H9 (cell line): ENCODE measurements around the gene COL9A2. TPM values are rescaled to one million over a fixed set of nuclear protein-coding genes. Genes with fewer than 3 reads are reported as not detected.
A peak's percentile ranks its signal among the peaks of the same experiment; 100 is the strongest.

Source experiments
- DNase-seq: peaks from one replicate; pipeline ENCODE4 v3.0.0-alpha.2; 2017
- H2AFZ ChIP-seq: one replicate; pipeline ENCODE4 v1.6.1; 2013; ENCODE audit warnings: mild to moderate bottlenecking, low read length, control low read depth, moderate library complexity
- H2AK5ac ChIP-seq: 2 replicates; pipeline ENCODE4 v1.6.1; 2013; ENCODE audit warnings: low read length, control low read depth, mixed read lengths; ENCODE audit not compliant: insufficient read length
- H2BK120ac ChIP-seq: one replicate; pipeline ENCODE4 v1.6.1; 2013; ENCODE audit warnings: low read depth, mild to moderate bottlenecking, low read length, control low read depth, inconsistent platforms; ENCODE audit not compliant: poor library complexity, severe bottlenecking
- H2BK12ac ChIP-seq: 2 replicates; pipeline ENCODE4 v1.6.1; 2013; ENCODE audit warnings: low read length, control low read depth, mixed read lengths, low read depth; ENCODE audit not compliant: insufficient read length
- H2BK15ac ChIP-seq: 2 replicates; pipeline ENCODE4 v1.6.1; 2013; ENCODE audit warnings: low read depth, low read length, control low read depth
- H2BK20ac ChIP-seq: one replicate; pipeline ENCODE4 v1.6.1; 2013; ENCODE audit warnings: low read depth, mild to moderate bottlenecking, low read length, control low read depth, inconsistent platforms; ENCODE audit not compliant: poor library complexity, severe bottlenecking
- H2BK5ac ChIP-seq: 2 replicates; pipeline ENCODE4 v1.6.1; 2013; ENCODE audit warnings: low read length, control low read depth, mixed read lengths; ENCODE audit not compliant: insufficient read length
- H3K14ac ChIP-seq: 2 replicates; pipeline ENCODE4 v1.6.1; 2013; ENCODE audit warnings: low read length, control low read depth; ENCODE audit not compliant: insufficient read depth
- H3K18ac ChIP-seq: 2 replicates; pipeline ENCODE4 v1.6.1; 2013; ENCODE audit warnings: low read depth, mild to moderate bottlenecking, mixed read lengths, low read length, control low read depth; ENCODE audit not compliant: insufficient read length
- H3K23ac ChIP-seq: 2 replicates; pipeline ENCODE4 v1.6.1; 2013; ENCODE audit warnings: low read length, control low read depth, mixed read lengths, low read depth; ENCODE audit not compliant: insufficient read length
- H3K23me2 ChIP-seq: 2 replicates; pipeline ENCODE4 v1.6.1; 2013; ENCODE audit warnings: low read depth, mild to moderate bottlenecking, mixed read lengths, low read length, control low read depth; ENCODE audit not compliant: insufficient read length, poor library complexity, severe bottlenecking
- H3K27ac ChIP-seq: 2 replicates; pipeline ENCODE4 v1.5.1; 2013; ENCODE audit warnings: low read length, control low read depth, mixed read lengths, low read depth; ENCODE audit not compliant: insufficient read length
- H3K27me3 ChIP-seq: 2 replicates; pipeline ENCODE4 v1.6.1; 2013; ENCODE audit warnings: low read length, control low read depth, inconsistent platforms; ENCODE audit not compliant: insufficient read depth
- H3K4ac ChIP-seq: 2 replicates; pipeline ENCODE4 v1.6.1; 2013; ENCODE audit warnings: low read depth, mild to moderate bottlenecking, control low read depth, inconsistent platforms, low read length, moderate library complexity
- H3K4me1 ChIP-seq: 2 replicates; pipeline ENCODE4 v1.6.1; 2013; ENCODE audit warnings: low read length, control low read depth, inconsistent platforms; ENCODE audit not compliant: insufficient read depth
- H3K4me2 ChIP-seq: 2 replicates; pipeline ENCODE4 v1.6.1; 2013; ENCODE audit warnings: low read length, control low read depth, mixed read lengths; ENCODE audit not compliant: insufficient read length, insufficient read depth
- H3K56ac ChIP-seq: 2 replicates; pipeline ENCODE4 v1.6.1; 2013; ENCODE audit warnings: low read depth, mild to moderate bottlenecking, mixed read lengths, low read length, control low read depth; ENCODE audit not compliant: insufficient read length
- H3K79me1 ChIP-seq: 2 replicates; pipeline ENCODE4 v1.6.1; 2013; ENCODE audit warnings: low read depth, mild to moderate bottlenecking, moderate library complexity, low read length, control low read depth, inconsistent platforms; ENCODE audit not compliant: insufficient read depth, poor library complexity, severe bottlenecking
- H3K79me2 ChIP-seq: 2 replicates; pipeline ENCODE4 v1.6.1; 2013; ENCODE audit warnings: low read length, control low read depth, inconsistent platforms; ENCODE audit not compliant: insufficient read depth
- H3K9ac ChIP-seq: 2 replicates; pipeline ENCODE4 v1.6.1; 2013; ENCODE audit warnings: low read length, control low read depth, mixed read lengths; ENCODE audit not compliant: insufficient read length; ENCODE audit errors: extremely low read depth
- H3K9me3 ChIP-seq: one replicate; pipeline ENCODE4 v1.6.1; 2013; ENCODE audit warnings: low read depth, low read length, inconsistent platforms; ENCODE audit not compliant: control insufficient read depth
- H3T11ph ChIP-seq: one replicate; pipeline ENCODE4 v1.6.1; 2013; ENCODE audit warnings: mild to moderate bottlenecking, low read length, control low read depth, inconsistent platforms
- H4K20me1 ChIP-seq: one replicate; pipeline ENCODE4 v1.6.1; 2013; ENCODE audit not compliant: control insufficient read depth, insufficient read length, insufficient read depth
- H4K5ac ChIP-seq: 2 replicates; pipeline ENCODE4 v1.6.1; 2013; ENCODE audit warnings: low read depth, mild to moderate bottlenecking, mixed read lengths, low read length, control low read depth; ENCODE audit not compliant: insufficient read length
- H4K8ac ChIP-seq: replicated peaks from 2 replicates; pipeline ENCODE4 v1.6.1; 2013; ENCODE audit warnings: low read length, control low read depth, mixed read lengths, low read depth; ENCODE audit not compliant: insufficient read length
- H4K91ac ChIP-seq: 2 replicates; pipeline ENCODE4 v1.6.1; 2013; ENCODE audit warnings: low read depth, mild to moderate bottlenecking, moderate library complexity, mixed read lengths, low read length, control low read depth; ENCODE audit not compliant: insufficient read length
- H3K27ac Mint-ChIP-seq, 3 experiments: 2 replicates in 2 of 3; 3 replicates in 1 of 3; pipeline ENCODE4 v1.8.0; 2020 to 2021; ENCODE audit warnings: mixed read lengths in 3 of 3, mild to moderate bottlenecking in 1 of 3, moderate library complexity in 1 of 3
- H3K27me3 Mint-ChIP-seq: 2 replicates; pipeline ENCODE4 v1.8.0; 2021; ENCODE audit warnings: low read depth, mild to moderate bottlenecking, moderate library complexity, mixed read lengths
- H3K36me3 Mint-ChIP-seq, 3 experiments: 2 replicates in 2 of 3; 3 replicates in 1 of 3; pipeline ENCODE4 v1.8.0; 2020 to 2021; ENCODE audit warnings: low read depth in 3 of 3, mixed read lengths in 3 of 3; ENCODE audit not compliant: insufficient read depth in 1 of 3
- H3K4me1 Mint-ChIP-seq, 2 experiments: 2 replicates each; pipeline ENCODE4 v1.8.0; 2020; ENCODE audit warnings: mixed read lengths in 2 of 2
- H3K4me3 Mint-ChIP-seq, 2 experiments: 2 replicates in 1 of 2; 3 replicates in 1 of 2; pipeline ENCODE4 v1.8.0; 2020 to 2021; ENCODE audit warnings: mild to moderate bottlenecking in 2 of 2, mixed read lengths in 2 of 2, moderate library complexity in 1 of 2
- H3K9me3 Mint-ChIP-seq, 2 experiments: 2 replicates in 1 of 2; 3 replicates in 1 of 2; pipeline ENCODE4 v1.8.0; 2020; ENCODE audit warnings: mild to moderate bottlenecking in 2 of 2, mixed read lengths in 2 of 2, moderate library complexity in 1 of 2
- WGBS: extraction: QIAGEN DNeasy Blood & Tissue Kit; methylation state at CpG from one replicate; pipeline ENCODE4 v1.1.7; 2013; ENCODE audit warnings: missing lambda C conversion rate, low lambda C conversion rate, mixed read lengths; ENCODE audit not compliant: insufficient read length; ENCODE audit errors: extremely low coverage; 5-methylcytosine and 5-hydroxymethylcytosine counted together
- total RNA-seq: library from RNA; stranded (reverse); gene quantifications from 2 replicates; pipeline ENCODE4 v1.2.1, GENCODE V29; 2021
- TF ChIP-seq, protein P1 (sequence below): fragments of 200-600 bp; sonication (generic); conservative IDR thresholded peaks from 3 replicates; pipeline ENCODE4 v1.8.0; 2021; ENCODE audit warnings: antibody characterized with exemption, mild to moderate bottlenecking

The COL9A2 gene
- total RNA-seq, 1 experiment from 2014 or later = 4.5 TPM

DNA sequence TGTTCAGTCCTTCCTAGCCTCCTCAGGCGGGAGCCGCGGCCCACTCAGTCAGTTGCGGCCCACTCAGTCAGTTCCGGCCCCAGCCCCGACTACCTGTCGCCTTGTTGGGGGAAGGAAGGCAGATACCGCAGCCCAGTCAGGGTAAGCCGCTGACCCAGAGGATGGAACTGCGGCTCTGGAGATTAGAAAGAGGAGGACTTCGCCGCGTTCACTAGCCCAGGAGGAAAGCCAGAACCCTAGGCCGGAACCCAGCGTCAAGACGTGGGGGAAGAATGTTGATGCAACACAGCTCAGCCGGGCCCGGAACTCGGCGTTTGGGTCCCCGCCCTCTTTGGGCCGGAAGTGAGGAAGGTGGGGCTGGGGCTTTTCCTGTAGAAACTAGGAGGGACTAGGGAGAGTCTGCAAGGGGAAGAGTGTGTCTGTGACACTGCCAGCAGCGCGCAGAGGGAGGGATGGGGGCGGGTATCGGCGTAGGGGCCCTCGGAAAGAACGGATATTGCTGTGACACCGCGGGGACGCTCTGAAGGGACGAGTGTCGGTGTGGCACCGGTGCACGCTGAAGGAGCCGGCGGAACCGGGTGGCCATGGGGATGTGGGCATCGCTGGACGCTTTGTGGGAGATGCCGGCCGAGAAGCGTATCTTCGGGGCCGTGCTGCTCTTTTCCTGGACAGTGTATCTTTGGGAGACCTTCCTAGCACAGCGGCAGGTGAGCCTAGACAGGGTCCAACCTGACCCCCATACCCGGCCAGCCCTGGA, 59.2 kb downstream of the COL9A2 start, which contains the start of gene ZMPSTE24:
ZMPSTE24 (plus strand) TSS at position 549 of the 757 bp plus-strand sequence; CDS start at position 585, 36 bp downstream.
- Histone ChIP-seq H4K5ac (peak within 1 kb of the TSS; percentile 96), H3K27me3 (no peaks in the 10 kb centered on the region), H3K4ac (no peak within 1 kb of the TSS), H2AK5ac (no peak within 1 kb of the TSS), H3K18ac (peak within 1 kb of the TSS; percentile 73), H2BK15ac (no peak within 1 kb of the TSS), H3K9me3 (no peaks in the 10 kb centered on the region), H3K23ac (no peak within 1 kb of the TSS), H4K8ac (no peak within 1 kb of the TSS), H2BK12ac (no peak within 1 kb of the TSS), H3K56ac (peak within 1 kb of the TSS; percentile 87), H3K4me2 (peak within 1 kb of the TSS; percentile 93), H3K14ac (peak within 1 kb of the TSS; percentile 91), H2BK5ac (peak within 1 kb of the TSS; percentile 24), H3K9ac (peak within 1 kb of the TSS; percentile 96), H4K20me1 (no peaks in the 10 kb centered on the region), H3K79me1 (no peaks in the 10 kb centered on the region), H2BK20ac (no peak within 1 kb of the TSS), H3T11ph (no peak within 1 kb of the TSS), H3K27ac (peak within 1 kb of the TSS; percentile 88), H3K4me1 (no peaks in the 10 kb centered on the region), H2AFZ (peak within 1 kb of the TSS; percentile 88), H3K23me2 (no peaks in the 10 kb centered on the region), H3K79me2 (no peaks in the 10 kb centered on the region), H2BK120ac (no peak within 1 kb of the TSS), H4K91ac (no peak within 1 kb of the TSS)
- DNase-seq = peak; percentile 98
- peak within 1 kb of the TSS; percentile 83 to 91 for H3K4me3 Mint-ChIP-seq
- H3K27ac Mint-ChIP-seq = peak within 1 kb of the TSS; percentile 98 to 99 (median 98)
- no peaks in the 10 kb centered on the region for H3K27me3 Mint-ChIP-seq
- TF ChIP-seq, protein P1, sequence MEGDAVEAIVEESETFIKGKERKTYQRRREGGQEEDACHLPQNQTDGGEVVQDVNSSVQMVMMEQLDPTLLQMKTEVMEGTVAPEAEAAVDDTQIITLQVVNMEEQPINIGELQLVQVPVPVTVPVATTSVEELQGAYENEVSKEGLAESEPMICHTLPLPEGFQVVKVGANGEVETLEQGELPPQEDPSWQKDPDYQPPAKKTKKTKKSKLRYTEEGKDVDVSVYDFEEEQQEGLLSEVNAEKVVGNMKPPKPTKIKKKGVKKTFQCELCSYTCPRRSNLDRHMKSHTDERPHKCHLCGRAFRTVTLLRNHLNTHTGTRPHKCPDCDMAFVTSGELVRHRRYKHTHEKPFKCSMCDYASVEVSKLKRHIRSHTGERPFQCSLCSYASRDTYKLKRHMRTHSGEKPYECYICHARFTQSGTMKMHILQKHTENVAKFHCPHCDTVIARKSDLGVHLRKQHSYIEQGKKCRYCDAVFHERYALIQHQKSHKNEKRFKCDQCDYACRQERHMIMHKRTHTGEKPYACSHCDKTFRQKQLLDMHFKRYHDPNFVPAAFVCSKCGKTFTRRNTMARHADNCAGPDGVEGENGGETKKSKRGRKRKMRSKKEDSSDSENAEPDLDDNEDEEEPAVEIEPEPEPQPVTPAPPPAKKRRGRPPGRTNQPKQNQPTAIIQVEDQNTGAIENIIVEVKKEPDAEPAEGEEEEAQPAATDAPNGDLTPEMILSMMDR = no peak
- no CpG with 5 or more reads among the region's 48 CpGs for WGBS
- no peaks in the 10 kb centered on the region for H3K9me3 Mint-ChIP-seq
- H3K36me3 Mint-ChIP-seq = peaks cover 13 to 36% (median 32%) of the 10 kb centered on the region in 3 experiments; a peak in 6 of 7 replicates
- peaks cover 3 to 5% of the 10 kb centered on the region in 2 experiments; a peak in 3 of 4 replicates for H3K4me1 Mint-ChIP-seq
